Fibroblast of mammary gland (primary cell): ENCODE measurements around the gene NTF3.

Experiments used
- DNase-seq: peaks from one replicate; pipeline ENCODE4 v3.0.0-alpha.2; 2010; ENCODE audit warnings: low read depth
- H3K4me3 ChIP-seq: 2 replicates; pipeline ENCODE4 v1.5.1; 2011; ENCODE audit warnings: low read depth, mild to moderate bottlenecking, low read length, moderate library complexity; ENCODE audit not compliant: control insufficient read depth
- CTCF ChIP-seq: conservative IDR thresholded peaks from 2 replicates; pipeline ENCODE4 v1.5.1; 2011; ENCODE audit warnings: low read depth, low read length, inconsistent platforms; ENCODE audit not compliant: control insufficient read depth, insufficient read depth

Gene NTF3

GRCh38 chr12:5432011-5432400, at the start of gene NTF3:
Gene NTF3, plus strand, starts transcription at chr12:5432108. Its CDS starts 217 bp downstream, at chr12:5432325.
- TF ChIP-seq CTCF, result no peak
- peak; percentile 2 for DNase-seq
- H3K4me3 ChIP-seq, result no peak within 1 kb of the TSS

DNA sequence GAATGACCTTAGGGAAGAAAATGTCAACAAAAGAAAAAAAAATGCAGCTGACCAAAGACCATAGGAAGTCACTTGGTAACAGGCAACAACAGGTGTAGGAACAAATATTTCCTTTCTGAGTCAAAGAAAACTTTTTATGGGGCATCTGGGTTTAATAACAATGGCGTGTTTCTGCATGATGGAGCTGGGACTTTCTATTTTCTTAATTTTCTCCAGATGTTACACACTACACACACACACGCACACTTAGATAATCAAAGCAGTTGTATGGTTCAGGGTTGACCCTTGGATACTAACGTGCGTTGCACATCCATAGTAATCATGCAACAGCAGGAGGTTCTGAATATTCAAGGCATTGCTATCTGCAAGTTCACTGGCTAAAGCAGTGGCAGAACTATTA, 47.9 kb upstream of the NTF3 start:
- H3K4me3 ChIP-seq, result no peak overlapping the region
- DNase-seq, result no peak
- TF ChIP-seq CTCF, result no peak

DNA sequence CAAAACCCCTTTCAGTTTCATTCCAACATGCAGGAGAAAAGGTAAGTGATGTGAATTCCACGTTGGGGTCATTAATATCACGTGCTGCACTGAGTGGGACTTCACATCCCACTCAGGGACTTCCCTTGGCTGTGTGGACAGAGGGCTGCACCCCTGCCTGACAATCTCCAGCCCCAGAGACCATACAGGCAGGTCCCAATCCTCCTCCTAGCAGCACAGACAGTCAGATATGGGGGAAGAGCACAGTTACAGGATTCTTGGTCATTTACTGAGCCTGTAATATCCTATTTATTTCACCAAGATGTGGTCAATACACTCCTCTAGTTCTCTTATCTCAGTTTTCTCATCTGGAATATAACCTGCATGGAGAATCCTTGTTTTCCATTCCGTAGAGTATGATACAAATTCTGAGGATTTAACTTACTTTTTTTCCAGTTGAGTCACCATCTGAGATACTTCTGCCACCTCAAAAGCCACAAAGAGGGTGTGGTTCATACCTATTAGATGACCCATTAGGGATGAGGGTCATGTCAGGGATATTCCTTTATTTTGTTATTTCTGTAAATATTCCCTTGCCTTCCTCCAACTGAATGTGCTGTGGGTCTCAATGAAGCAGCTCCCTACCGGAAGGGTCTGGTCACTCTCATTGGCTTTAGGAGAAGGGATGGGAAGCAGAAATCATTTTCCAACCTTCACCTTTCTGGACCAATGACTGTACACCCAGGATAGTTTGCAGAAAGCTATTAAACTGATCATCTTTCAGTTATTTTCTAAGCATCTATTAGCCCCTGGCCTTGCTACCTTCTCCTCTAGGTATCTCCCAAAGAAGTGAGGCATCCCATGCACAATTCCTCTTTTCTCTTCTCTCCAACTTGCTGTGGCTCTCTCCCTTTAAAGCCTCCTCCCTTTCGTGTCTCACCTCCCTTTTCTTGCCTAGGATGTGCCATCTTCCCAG, 43.0 kb upstream of the NTF3 start:
- DNase-seq, result no peak
- no peak overlapping the region for H3K4me3 ChIP-seq
- TF ChIP-seq CTCF, result no peak

GRCh38 chr12:5390174-5390799, 41.6 kb upstream of the NTF3 start:
- DNase-seq, result no peak
- no peak overlapping the region for H3K4me3 ChIP-seq
- no peak for TF ChIP-seq CTCF

DNA sequence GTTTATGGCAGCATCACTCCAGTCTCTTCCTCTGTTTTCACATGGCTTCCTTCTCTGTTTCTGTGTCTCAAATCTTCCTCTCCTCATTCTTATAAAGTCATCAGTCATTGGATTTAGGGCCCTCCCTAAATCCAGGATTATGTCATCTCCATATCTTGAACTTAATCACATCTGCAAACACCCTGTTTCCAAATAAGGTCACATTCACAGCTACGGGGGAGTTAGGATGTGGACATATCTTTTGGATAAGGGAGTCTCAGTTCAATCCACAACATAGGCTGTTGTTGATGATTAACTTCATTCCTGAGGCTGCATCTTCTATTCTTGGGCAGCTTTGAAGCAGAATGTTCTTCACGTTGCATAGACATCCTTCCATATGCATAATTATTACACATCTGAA, 40.3 kb upstream of the NTF3 start:
- no peak for DNase-seq
- H3K4me3 ChIP-seq, result no peak overlapping the region
- TF ChIP-seq CTCF, result no peak

DNA sequence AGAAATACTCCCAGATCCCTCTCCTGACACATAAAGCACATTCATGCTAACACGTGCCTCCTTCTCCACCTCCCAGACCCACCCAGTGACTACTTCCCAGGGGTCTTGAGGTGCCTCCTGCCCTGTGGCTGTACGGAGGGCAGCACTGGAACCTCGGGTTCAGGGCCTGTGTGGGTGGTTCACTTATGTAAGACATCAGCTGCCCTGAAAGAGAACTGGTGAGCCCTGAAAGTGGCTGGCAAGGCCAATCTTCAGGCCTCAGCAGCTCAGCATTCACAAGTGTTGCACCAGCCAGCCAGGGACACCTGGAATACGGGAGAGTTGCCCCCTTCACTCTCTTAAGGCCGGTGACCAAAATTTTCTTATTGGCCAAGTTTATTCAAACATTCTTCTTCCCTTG, 38.9 kb upstream of the NTF3 start:
- no peak for TF ChIP-seq CTCF
- DNase-seq, result no peak
- no peak overlapping the region for H3K4me3 ChIP-seq
